Adipose tissue (tissue), 3 donors: ENCODE data around the gene C1QL1. TPM values are rescaled to one million over a fixed set of nuclear protein-coding genes. Genes with fewer than 3 reads are reported as not detected.

Experiments
- H3K27ac ChIP-seq: one replicate; pipeline ENCODE4 v1.5.1; 2013; ENCODE audit warnings: low read depth, low read length
- WGBS, 3 donors: extraction: QIAGEN DNeasy Blood & Tissue Kit; methylation state at CpG; one replicate each; pipeline ENCODE4 v1.1.7; 2013; 5-methylcytosine and 5-hydroxymethylcytosine counted together
- polyA plus RNA-seq, 3 donors: library from polyadenylated mRNA; stranded (reverse); fragments of 200-250 nt; gene quantifications; one replicate each; pipeline ENCODE4 v1.2.3, GENCODE V29; 2013
- donor health status: healthy with polysubstance abuse.
- donor health status: Bipolar disorder and iron deficiency.
- donor health status: healthy.

Gene C1QL1
- polyA plus RNA-seq, 3 donors, result 1.7 to 2.1 (median 1.9) TPM

GRCh38 chr17:44921122-44921882 is 46.8 kb downstream of the C1QL1 start:
- 62 to 77% (median 64%) methylated on average over 11 of the region's 11 CpGs for WGBS, 3 donors
- H3K27ac ChIP-seq, result no peak overlapping the region

- 65 to 71% (median 66%) methylated on average over 7 of the region's 7 CpGs for WGBS, 3 donors
- no peak overlapping the region for H3K27ac ChIP-seq
Measured at GRCh38 chr17:44920565-44920940, 47.5 kb downstream of the C1QL1 start.

- no peak overlapping the region for H3K27ac ChIP-seq
- WGBS, 3 donors, result 11 to 16% (median 15%) methylated on average over 9 of the region's 9 CpGs
Measured at GRCh38 chr17:44919885-44920564, 48.1 kb downstream of the C1QL1 start.

- WGBS, 3 donors, result 48 to 80% (median 67%) methylated on average over 2 of the region's 2 CpGs
- H3K27ac ChIP-seq, result no peak overlapping the region
Measured at GRCh38 chr17:44919411-44919810, 48.7 kb downstream of the C1QL1 start.

- H3K27ac ChIP-seq, result no peak overlapping the region
- WGBS, 3 donors, result 95% methylated on average over 2 of the region's 2 CpGs
Measured at GRCh38 chr17:44918006-44918405, 50.1 kb downstream of the C1QL1 start.

- 86 to 95% (median 93%) methylated on average over 6 of the region's 6 CpGs for WGBS, 3 donors
- no peak overlapping the region for H3K27ac ChIP-seq
Measured at GRCh38 chr17:44917456-44917855, 50.6 kb downstream of the C1QL1 start.

- WGBS, 3 donors, result 56 to 69% (median 64%) methylated on average over 10 of the region's 10 CpGs
- no peak overlapping the region for H3K27ac ChIP-seq
Measured at GRCh38 chr17:44916781-44917241, 51.3 kb downstream of the C1QL1 start.

- WGBS, 3 donors, result 57 to 81% (median 79%) methylated on average over 11 of the region's 11 CpGs
- H3K27ac ChIP-seq, result no peak overlapping the region
Measured at GRCh38 chr17:44915862-44916780, 52.0 kb downstream of the C1QL1 start.

GRCh38 chr17:44915321-44915726 is 52.8 kb downstream of the C1QL1 start, which contains the start of gene GFAP:
GFAP (minus strand) TSS chr17:44915500; CDS start chr17:44915486, 14 bp downstream.
- WGBS, 3 donors, result 80 to 89% (median 82%) methylated on average over 16 to 17 of the region's 17 CpGs
- H3K27ac ChIP-seq, result no peak within 1 kb of the TSS

- WGBS, 3 donors, result 85 to 90% (median 88%) methylated on average over 18 to 19 of the region's 19 CpGs
- H3K27ac ChIP-seq, result no peak overlapping the region
Measured at GRCh38 chr17:44914698-44915271, 53.3 kb downstream of the C1QL1 start.

- 62 to 94% (median 82%) methylated on average over 4 of the region's 4 CpGs for WGBS, 3 donors
- H3K27ac ChIP-seq, result no peak overlapping the region
Measured at GRCh38 chr17:44914148-44914547, 54.0 kb downstream of the C1QL1 start.

GRCh38 chr17:44913676-44914075 is 54.4 kb downstream of the C1QL1 start:
- no peak overlapping the region for H3K27ac ChIP-seq
- 38 to 56% (median 47%) methylated on average over 5 to 6 of the region's 6 CpGs for WGBS, 3 donors

GRCh38 chr17:44912763-44913544 is 55.1 kb downstream of the C1QL1 start:
- WGBS, 3 donors, result 77 to 89% (median 87%) methylated on average over 14 of the region's 14 CpGs

GRCh38 chr17:44911133-44912001 is 56.7 kb downstream of the C1QL1 start:
- WGBS, 3 donors, result 11 to 15% (median 11%) methylated on average over 43 to 56 of the region's 56 CpGs
- no peak overlapping the region for H3K27ac ChIP-seq

More at GRCh38 chr17:44912763-44913544, 55.1 kb downstream of the C1QL1 start:
- no peak overlapping the region for H3K27ac ChIP-seq

- H3K27ac ChIP-seq, result no peak overlapping the region
- WGBS, 3 donors, result 68 to 83% (median 81%) methylated on average over 13 of the region's 13 CpGs
Measured at GRCh38 chr17:44910231-44911106, 57.6 kb downstream of the C1QL1 start.
